ENCODE results near the gene KRTAP10-6.

KRTAP10-6 gene

GRCh38 chr21:44623575-44623974 is 31.3 kb upstream of the KRTAP10-6 start:
- no peak for TF ChIP-seq CTCF (conservative IDR thresholded peaks at IDR 0.05)
- no peak overlapping the region for H3K27ac ChIP-seq

GRCh38 chr21:44619886-44620285 is 27.6 kb upstream of the KRTAP10-6 start:
- H3K27ac ChIP-seq = no peak overlapping the region
- TF ChIP-seq CTCF (conservative IDR thresholded peaks at IDR 0.05) = no peak

DNA sequence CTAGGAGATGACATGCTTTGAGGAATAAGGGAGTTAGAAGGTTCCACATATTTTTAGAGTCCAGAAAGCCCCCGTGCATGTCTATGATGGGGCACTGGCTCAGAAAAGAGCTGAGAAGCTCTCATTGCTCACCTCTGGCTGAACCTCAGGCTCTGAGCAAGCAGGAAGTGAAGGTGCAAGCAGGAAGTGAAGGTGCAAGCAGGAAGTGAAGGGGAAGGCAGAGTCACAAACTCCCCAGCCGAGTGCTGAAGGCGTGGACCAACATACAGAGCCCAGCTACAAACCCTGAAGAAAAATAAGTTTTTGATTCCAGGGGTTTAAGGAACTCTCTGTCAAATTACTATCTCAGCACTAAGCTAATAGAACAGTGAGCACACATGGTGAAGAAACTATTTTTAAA is 26.6 kb upstream of the KRTAP10-6 start:
- no peak; the same call in 1 of the 2 replicates for TF ChIP-seq CTCF (conservative IDR thresholded peaks at IDR 0.05)
- no peak overlapping the region for H3K27ac ChIP-seq

DNA sequence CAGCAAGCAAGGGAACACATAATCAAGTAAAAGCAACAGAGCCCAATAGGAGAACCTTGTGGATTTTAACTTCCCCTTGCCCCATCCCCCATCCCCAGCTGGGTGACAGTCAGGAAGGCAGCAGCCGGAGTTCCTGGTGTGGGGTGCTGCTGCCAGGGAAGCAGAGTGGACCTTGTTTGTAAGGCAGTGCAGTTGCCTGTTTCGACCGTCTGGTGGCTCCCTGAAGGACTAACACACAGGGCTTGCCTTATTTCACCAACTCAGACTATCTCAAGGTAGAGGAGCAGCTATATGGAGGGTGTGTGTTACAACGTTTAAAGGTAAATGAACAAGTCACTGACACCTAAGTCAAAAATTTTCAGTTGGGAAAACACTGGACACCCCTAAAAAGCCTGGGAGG is 26.2 kb upstream of the KRTAP10-6 start:
- peak; percentile 85 for TF ChIP-seq CTCF (conservative IDR thresholded peaks at IDR 0.05)
- no peak overlapping the region for H3K27ac ChIP-seq

DNA sequence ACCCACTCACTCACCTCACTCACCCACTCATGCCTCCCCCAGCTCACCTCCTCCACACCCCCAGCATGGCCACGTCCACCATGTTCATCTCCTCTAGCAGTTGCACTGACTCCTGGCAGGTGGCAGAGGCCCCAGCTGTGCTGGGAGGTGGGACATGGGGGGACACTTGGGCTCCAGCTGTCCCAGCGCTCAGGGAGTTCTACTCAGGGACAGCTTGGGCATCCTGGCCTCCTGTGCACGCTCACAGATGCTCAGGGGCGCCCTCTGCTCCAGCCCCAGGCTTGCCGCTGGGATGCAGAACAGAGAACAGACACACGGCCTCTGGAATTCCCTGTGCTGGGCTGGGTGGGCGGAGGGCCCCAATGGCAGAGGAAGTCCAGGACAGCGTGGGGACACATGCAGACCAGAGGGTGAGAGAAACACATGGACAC is 24.8 kb upstream of the KRTAP10-6 start:
- TF ChIP-seq CTCF (conservative IDR thresholded peaks at IDR 0.05) = no peak
- H3K27ac ChIP-seq = no peak overlapping the region

- no peak overlapping the region for H3K27ac ChIP-seq
- TF ChIP-seq CTCF (conservative IDR thresholded peaks at IDR 0.05) = no peak
Observed at GRCh38 chr21:44616591-44616926, 24.3 kb upstream of the KRTAP10-6 start.

DNA sequence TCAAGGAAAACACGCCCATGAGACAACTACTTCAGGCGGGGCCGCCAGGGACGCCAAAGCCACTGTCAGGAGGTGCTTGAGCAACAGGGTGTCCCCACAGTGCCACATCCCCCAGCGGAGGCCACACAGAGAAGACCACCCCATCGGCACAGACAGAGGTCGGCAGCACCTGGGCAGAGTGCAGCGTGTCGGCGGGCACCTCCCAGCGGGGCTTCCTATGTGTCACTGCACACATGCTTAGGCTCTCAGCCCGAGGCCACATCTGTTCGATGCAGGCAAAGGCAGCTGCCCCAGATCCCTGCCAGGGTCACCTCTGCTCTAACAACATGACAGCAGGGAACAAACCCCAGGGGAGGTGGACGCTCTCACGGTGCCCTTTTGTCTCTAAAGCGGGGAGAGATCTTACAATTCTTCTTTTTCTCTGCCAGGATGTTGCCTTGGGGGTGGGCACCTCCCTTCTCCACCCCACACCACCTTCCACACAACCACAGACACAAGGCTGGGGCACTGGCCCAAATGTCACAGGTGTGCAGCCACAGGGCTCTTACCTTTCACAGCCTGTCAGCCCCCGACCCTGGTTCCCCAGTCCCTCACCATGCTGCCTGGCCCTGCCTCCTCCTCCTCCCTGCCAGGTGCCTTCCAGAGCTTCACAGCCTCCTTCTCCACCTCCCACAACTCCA is 23.7 kb upstream of the KRTAP10-6 start:
- no peak for TF ChIP-seq CTCF (conservative IDR thresholded peaks at IDR 0.05)
- no peak overlapping the region for H3K27ac ChIP-seq

All from VCaP (cell line).